ENCODE data around the gene WASF1. TPM values are rescaled to one million over a fixed set of nuclear protein-coding genes. Genes with fewer than 3 reads are reported as not detected.

Gene WASF1
- total RNA-seq, 4 donors from 2014 or later = 1.8 to 14.0 (median 5.9) TPM

- Histone ChIP-seq H3K36me3 (no peaks in the 10 kb centered on the region), H3K27ac (no peak overlapping the region), H3K4me3 (no peak overlapping the region), H3K9me3 (no peaks in the 10 kb centered on the region), H3K4me1 (peaks cover 0 to 35% (median 4%) of the 10 kb centered on the region in 4 donors), H3K27me3 (no peaks in the 10 kb centered on the region)
- no peak for TF ChIP-seq POLR2A (IDR thresholded peaks at IDR 0.05)
- TF ChIP-seq CTCF (IDR thresholded peaks at IDR 0.05) = no peak
- DNase-seq = no peak
Observed at GRCh38 chr6:110183292-110183885, 3.9 kb upstream of the WASF1 start.

- Histone ChIP-seq H3K4me3 (peak overlapping the region; percentile 61 to 87 (median 71)), H3K27me3 (no peaks in the 10 kb centered on the region), H3K9me3 (no peaks in the 10 kb centered on the region), H3K4me1 (peaks cover 0 to 35% (median 4%) of the 10 kb centered on the region in 4 donors), H3K36me3 (no peaks in the 10 kb centered on the region), H3K27ac (peak overlapping the region in 2 of 4 donors; percentile 21 to 88)
- DNase-seq = no peak
- no peak for TF ChIP-seq CTCF (IDR thresholded peaks at IDR 0.05)
Observed at GRCh38 chr6:110181131-110182030, 1.9 kb upstream of the WASF1 start.

- Histone ChIP-seq H3K27ac (peak within 1 kb of the TSS; percentile 73 to 88 (median 78)), H3K27me3 (no peaks in the 10 kb centered on the region), H3K36me3 (no peaks in the 10 kb centered on the region), H3K4me1 (peaks cover 0 to 35% (median 4%) of the 10 kb centered on the region in 4 donors), H3K4me3 (peak within 1 kb of the TSS; percentile 61 to 87 (median 71)), H3K9me3 (no peaks in the 10 kb centered on the region)
- peak; percentile 71 to 78 (median 75) for DNase-seq
- no peak for TF ChIP-seq CTCF (IDR thresholded peaks at IDR 0.05)
- TF ChIP-seq POLR2A (IDR thresholded peaks at IDR 0.05) = peak; percentile 32 to 33
Observed at GRCh38 chr6:110180228-110181008, 948 bp upstream of the WASF1 start, which contains the start of gene CDC40. TSS of gene CDC40 (plus strand) at chr6:110180427. CDS start at chr6:110180445, 18 bp downstream.

- peak; percentile 45 to 60 (median 59) for TF ChIP-seq CTCF (IDR thresholded peaks at IDR 0.05)
- TF ChIP-seq POLR2A (IDR thresholded peaks at IDR 0.05) = no peak
- peak overlapping the region; percentile 70 to 88 (median 77) for H3K27ac ChIP-seq
- H3K9me3 ChIP-seq = no peaks in the 10 kb centered on the region
- no peaks in the 10 kb centered on the region for H3K36me3 ChIP-seq
- peaks cover 0 to 29% (median 4%) of the 10 kb centered on the region in 4 donors for H3K4me1 ChIP-seq
- no peaks in the 10 kb centered on the region for H3K27me3 ChIP-seq
- peak overlapping the region; percentile 61 to 87 (median 71) for H3K4me3 ChIP-seq
- DNase-seq = peak; percentile 60 to 75 (median 61)
Observed at GRCh38 chr6:110178626-110179405, 654 bp downstream of the WASF1 start.

Data from Peyer's patch (tissue), 4 donors.